Measurements from ENCODE around the gene DTX1.

DNA sequence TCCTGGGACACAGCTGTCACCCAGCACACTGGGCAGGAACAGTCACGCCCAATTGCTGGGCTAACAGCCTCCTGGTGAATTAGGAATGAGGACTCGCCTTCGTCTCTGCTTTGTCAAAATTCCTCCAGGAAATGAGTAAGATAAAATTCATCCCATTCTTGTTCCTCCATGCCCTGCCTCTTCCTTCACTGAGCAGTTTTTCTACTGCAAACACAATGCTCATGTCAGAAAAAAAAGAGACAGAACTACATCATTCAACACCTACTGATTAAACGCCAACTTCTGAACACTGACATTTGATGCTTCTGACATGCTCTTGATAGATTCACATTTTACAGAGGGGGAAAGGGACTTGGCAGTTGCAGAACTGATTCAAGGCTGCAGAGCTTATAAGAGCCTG, 37.5 kb upstream of the DTX1 start:
- TF ChIP-seq, protein P1, sequence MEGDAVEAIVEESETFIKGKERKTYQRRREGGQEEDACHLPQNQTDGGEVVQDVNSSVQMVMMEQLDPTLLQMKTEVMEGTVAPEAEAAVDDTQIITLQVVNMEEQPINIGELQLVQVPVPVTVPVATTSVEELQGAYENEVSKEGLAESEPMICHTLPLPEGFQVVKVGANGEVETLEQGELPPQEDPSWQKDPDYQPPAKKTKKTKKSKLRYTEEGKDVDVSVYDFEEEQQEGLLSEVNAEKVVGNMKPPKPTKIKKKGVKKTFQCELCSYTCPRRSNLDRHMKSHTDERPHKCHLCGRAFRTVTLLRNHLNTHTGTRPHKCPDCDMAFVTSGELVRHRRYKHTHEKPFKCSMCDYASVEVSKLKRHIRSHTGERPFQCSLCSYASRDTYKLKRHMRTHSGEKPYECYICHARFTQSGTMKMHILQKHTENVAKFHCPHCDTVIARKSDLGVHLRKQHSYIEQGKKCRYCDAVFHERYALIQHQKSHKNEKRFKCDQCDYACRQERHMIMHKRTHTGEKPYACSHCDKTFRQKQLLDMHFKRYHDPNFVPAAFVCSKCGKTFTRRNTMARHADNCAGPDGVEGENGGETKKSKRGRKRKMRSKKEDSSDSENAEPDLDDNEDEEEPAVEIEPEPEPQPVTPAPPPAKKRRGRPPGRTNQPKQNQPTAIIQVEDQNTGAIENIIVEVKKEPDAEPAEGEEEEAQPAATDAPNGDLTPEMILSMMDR (IDR thresholded peaks at IDR 0.05; ENCODE audit: low read depth, low read length), result no peak
- TF ChIP-seq POLR2A (IDR thresholded peaks at IDR 0.05; ENCODE audit: extremely low read depth, insufficient read length) (no peak), MYC (IDR thresholded peaks at IDR 0.05; ENCODE audit: low read depth, low read length) (no peak)
- TF ChIP-seq, protein P2, sequence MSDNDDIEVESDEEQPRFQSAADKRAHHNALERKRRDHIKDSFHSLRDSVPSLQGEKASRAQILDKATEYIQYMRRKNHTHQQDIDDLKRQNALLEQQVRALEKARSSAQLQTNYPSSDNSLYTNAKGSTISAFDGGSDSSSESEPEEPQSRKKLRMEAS (IDR thresholded peaks at IDR 0.05; ENCODE audit: low read depth, low read length), result no peak

Measured in NB4 (cell line).